ENCODE measurements around the gene SLC35G3.
"Not testable (repeated sequence)": the region's sequence is repeated elsewhere in the genome, so short reads cannot be mapped to it uniquely, and the experiment has no call there.

The SLC35G3 gene

DNA sequence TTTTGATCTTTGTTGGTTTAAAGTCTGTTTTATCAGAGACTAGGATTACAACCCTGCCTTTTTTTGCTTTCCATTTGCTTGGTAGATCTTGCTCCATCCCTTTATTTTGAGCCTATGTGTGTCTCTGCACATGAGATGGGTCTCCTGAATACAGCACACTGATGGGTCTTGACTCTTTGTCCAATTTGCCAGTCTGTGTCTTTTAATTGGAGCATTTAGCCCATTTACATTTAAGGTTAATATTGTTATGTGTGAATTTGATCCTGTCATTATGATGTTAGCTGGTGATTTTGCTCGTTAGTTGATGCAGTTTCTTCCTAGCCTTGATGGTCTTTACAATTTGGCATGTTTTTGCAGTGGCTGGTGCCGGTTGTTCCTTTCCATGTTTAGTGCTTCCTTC lies 8.4 kb upstream of the SLC35G3 start:
- not testable (repeated sequence) for DNase-seq

- DNase-seq, result not testable (repeated sequence)
Observed at GRCh38 chr17:35195062-35195461, 869 bp upstream of the SLC35G3 start.

DNA sequence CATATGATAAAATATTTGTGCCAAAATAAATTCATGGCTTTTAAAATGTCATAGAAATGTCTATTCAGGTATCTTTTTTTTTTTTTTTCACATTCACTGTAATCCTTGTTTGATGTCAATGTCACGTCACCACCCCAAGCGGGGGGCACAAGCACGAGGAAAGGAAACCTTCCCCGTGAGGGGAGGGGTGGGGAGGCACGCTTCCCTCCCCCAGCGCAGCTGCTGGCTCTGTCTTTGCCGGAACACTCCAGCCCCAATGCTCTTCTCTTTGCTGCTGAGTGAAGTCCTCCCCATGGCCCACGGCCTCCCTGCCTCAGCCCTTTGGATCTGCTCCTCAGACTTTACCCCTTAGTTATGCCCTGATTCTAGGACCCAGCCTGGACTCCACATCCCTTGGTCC lies 1.5 kb downstream of the SLC35G3 start:
- DNase-seq, result no peak

GRCh38 chr17:35191001-35191695 lies 3.0 kb downstream of the SLC35G3 start:
- DNase-seq, result no peak

- DNase-seq, result no peak
Observed at GRCh38 chr17:35189291-35189690, 4.9 kb downstream of the SLC35G3 start.

DNA sequence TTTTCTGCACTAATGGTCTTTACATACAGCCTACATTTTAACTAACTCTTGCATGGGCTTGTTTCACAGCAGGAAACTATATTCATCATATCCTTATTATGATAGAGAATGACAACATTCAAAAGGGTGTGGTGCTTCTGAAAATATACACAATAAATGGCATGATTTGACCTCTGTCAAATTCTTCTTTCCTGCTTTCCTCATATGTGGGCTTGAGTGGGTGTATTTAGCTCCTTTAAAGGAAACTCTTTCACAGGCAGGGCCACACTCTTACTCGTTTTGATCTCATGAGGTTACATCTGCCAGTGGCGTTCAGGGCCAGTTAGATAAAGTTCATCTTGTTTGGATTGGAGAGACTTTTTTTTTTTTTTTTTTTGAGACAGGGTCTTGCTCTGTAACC lies 6.1 kb downstream of the SLC35G3 start:
- DNase-seq, result no peak

GRCh38 chr17:35187481-35187880 lies 6.7 kb downstream of the SLC35G3 start:
- no peak for DNase-seq

DNA sequence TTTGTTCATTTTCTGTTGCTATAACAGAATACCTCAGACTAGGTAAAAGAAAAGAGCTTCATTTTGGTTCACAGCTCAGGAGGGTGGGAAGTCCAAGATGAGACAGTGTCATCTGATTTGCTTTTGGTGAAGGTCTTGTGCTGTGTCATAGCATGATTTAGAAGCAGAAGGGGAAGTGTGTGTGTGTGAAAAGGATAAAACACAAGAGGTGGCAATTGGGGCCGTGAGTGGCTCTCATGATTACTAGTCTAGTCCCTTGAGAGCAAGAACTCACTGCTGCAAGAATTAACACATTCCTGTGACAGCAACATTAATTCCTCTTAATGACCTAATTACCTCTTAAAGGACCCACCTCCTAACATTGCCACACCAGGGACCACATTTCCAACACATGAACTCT lies 8.3 kb downstream of the SLC35G3 start:
- no peak for DNase-seq

DNA sequence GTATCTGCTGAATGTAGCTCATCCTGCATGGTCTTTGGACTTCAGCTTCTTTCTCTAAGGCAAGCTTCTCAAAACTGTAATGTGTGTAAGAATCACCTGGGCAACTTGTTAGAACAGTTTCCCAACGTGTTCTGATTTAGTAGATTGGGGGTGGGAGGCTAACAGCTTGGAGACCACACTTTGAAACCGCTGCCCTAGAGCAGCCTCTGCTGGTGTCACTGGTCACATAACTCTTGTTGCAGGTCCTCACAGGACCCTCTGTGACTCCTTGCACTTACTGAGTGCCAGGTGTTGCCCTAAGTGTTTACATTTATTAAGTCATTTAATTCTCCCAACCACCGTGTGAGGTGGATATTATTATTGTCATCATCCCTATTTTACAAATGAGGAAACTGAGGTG lies 9.9 kb downstream of the SLC35G3 start:
- no peak for DNase-seq

DNA sequence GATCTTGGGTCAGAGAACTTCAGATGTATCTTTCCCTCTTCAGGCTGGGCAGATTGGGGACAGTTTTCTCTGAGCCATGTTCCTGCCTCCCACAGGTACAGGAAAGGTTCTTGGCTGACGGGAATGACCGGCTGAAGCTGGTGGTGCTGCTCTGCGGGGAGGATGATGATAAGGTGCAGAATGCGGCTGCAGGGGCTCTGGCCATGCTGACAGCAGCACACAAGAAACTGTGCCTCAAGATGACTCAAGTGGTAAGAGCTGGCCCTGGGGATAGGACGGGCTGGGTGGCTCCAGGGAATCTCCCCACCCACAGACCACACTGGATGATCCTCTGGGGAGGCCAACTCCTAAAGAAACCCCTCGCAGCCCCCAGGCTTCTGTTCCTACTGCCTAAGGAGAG lies 10.9 kb downstream of the SLC35G3 start:
- no peak for DNase-seq

GRCh38 chr17:35179379-35179778 lies 14.8 kb downstream of the SLC35G3 start:
- not testable (repeated sequence) for DNase-seq

DNA sequence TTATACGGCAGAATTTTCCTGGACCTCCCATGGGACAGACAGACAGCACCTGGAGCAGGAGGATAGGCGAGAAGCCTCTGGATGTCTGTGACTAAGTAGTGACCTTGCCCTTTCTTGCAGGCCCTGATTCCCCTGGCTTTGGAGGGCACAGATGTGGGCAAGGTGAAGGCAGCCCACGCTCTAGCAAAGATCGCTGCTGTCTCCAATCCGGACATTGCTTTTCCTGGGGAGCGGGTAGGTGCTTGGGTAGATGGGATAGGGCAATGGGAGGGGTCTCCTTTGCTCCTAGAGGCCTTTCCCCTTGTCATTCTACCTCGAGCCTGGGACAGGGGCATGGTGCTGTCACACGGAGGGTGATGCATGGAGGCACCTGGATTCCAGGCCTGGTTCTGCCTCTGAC lies 17.3 kb downstream of the SLC35G3 start:
- no peak for DNase-seq

- no peak for DNase-seq
Observed at GRCh38 chr17:35175638-35176415, 18.4 kb downstream of the SLC35G3 start.

DNA sequence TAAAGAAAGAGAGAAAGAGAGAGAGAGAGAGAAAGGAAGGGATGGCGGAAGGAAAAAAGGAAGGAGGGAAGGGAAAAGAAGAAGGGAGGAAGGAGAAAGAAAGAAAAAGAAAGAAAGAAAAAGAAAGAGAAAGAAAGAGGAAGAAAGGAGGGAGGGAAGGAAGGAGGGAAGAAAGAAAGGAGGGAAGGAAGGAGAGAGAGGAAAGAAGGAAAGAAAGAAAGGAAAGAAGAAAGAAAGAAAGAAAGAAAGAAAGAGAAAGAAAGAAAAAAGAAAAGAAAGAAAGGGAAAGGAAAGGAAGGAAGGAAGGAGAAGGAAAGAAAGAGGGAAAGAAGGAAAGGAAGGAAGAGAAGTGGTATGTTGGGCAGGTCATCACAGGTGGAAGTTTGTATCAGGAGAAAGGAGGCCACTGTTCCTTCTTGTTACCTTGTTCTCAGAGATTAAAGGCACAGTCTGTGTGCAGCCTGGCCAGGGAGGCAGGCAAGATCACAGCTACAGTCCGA lies 19.3 kb downstream of the SLC35G3 start:
- no peak for DNase-seq

- not testable (repeated sequence) for DNase-seq
Observed at GRCh38 chr17:35172321-35172720, 21.9 kb downstream of the SLC35G3 start.

DNA sequence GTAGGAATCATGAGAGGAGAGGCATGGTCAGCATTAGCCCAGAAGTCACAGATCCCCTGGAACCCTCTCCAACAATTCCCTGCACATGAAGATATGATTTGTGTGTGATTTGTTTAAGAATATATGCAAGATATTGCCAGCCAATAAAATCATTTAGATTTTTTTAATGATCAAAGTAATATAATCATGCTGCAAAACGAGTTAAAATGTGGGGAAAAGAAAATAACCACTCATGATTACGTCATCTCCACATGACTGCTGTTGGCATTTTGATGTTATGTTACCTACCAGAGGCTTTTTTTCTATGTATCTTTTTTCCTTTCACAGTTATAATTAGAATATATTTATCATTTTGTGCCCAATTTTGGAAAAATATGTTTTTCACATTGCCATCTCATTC lies 22.4 kb downstream of the SLC35G3 start:
- no peak for DNase-seq

- DNase-seq, result no peak
Observed at GRCh38 chr17:35170968-35171771, 23.0 kb downstream of the SLC35G3 start.

DNA sequence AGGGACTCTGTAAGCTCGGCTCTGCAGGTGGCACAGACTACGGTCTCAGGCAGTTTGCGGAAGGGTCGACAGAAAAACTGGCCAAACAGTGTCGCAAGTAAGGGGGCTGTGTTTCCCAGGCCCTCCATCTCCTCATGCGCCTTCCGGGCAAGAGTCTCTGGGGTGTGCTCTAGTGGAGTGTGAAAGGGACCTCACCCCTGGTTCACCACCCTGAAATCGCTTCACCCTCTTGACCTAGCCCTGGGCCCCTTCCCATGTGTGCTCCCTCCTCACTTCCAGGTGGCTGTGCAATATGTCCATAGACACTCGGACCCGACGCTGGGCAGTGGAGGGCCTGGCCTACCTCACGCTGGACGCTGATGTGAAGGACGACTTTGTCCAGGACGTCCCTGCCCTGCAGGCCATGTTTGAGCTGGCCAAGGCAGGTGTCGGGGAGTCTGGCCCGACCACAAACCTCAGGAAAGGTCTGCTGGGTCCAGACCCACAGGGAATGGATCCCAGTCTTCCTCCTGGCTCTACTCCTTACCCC lies 24.3 kb downstream of the SLC35G3 start:
- no peak for DNase-seq

DNA sequence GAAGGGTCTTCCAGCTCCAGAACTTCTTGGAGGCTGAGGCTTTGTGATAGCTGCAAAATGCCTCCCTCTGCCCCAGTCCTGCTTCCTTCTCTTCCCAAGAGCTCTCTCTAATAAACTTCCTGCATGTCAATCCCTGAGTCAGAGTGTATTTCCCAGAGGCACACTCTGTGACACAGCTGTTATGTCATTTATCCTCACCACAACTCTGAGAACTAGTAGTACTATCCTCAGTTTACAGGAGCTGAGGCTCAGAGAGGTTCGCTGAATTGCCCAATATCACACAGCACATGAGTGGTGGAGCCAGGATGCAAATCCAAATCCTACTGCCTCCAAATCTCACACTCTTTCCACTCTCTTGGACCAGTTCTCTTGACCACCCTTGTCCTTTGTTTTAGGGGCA lies 26.5 kb downstream of the SLC35G3 start:
- no peak for DNase-seq

DNA sequence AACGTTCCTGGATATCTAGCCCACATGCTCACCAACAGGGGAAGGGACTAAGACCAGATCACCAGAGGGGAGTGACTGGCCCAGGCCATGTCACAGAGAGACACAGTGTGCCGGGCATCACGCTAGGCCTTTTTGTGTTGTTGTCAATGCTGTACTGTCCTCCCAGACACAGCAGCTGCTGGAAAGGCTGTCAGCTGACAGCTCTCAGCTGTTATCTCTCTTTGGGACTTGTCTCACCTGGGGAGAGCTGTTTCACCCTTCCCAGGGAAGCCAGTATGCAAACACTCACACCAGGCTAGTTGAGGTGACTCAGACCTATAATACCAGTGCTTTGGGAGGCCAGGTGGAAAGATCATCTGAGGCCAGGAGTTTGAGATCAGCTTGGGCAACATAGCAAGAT lies 27.1 kb downstream of the SLC35G3 start:
- no peak for DNase-seq

- DNase-seq, result no peak
Observed at GRCh38 chr17:35166526-35166925, 27.7 kb downstream of the SLC35G3 start.

- no peak for DNase-seq
Observed at GRCh38 chr17:35164716-35165115, 29.5 kb downstream of the SLC35G3 start.

DNA sequence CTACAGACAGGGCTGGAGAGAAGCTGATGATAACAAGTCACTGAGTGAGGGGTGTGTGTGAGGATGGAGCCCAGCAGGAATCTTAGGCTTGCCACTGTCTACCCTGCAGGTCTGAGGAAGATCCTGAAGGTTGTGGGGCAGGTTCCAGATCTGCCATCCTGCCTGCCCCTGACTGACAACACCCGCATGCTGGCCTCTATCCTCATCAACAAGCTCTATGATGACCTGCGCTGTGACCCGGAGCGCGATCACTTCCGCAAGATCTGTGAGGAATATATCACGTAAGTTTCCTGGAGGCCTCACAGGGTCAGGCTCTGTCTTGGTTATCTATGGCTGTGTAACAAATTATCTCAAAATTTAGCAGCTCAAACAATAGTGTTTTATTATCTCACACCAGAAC lies 30.3 kb downstream of the SLC35G3 start:
- DNase-seq, result no peak

Measured in NCI-H2029 treated with DMSO at 0.1 percent for 48 hours (cell line).